ENCODE data around the gene S100A11. TPM values are rescaled to one million over a fixed set of nuclear protein-coding genes. Genes with fewer than 3 reads are reported as not detected.

The S100A11 gene
- total and polyA plus RNA-seq, 9 of the 15 experiments (the other 6 are each of a cell fraction or from before 2014, with no cell fraction given), result 131 to 808 (median 235) TPM

GRCh38 chr1:152084853-152085252, 48.0 kb upstream of the S100A11 start:
- ChIA-PET POLR2A (interaction anchor here (0.6 kb wide), 1 partner anchor 433 kb away, joined by 3 read pairs; no protein-coding TSS in a partner anchor), CTCF (ENCODE audit: low intra/inter-chr PET ratio) (no interaction called here)
- DNase-seq (ENCODE audit: extremely low read depth in 1 of 4, low spot score in 3 of 4) (no peak), FAIRE-seq (no peak), ATAC-seq (no peak)
- Histone ChIP-seq H3K79me2 (ENCODE audit: control insufficient read depth, insufficient read depth, low read length) (no peaks in the 10 kb centered on the region), H2AFZ (ENCODE audit: low read depth, low read length) (no peak overlapping the region), H3K4me3 (no peak overlapping the region), H3K27ac (ENCODE audit: extremely low read depth, low read depth, low read length) (no peak overlapping the region), H3K27me3 (ENCODE audit: control insufficient read depth in 2 of 2, insufficient read depth in 2 of 2, low read length in 2 of 2) (no peaks in the 10 kb centered on the region; a peak in 1 of 5 replicates), H3K4me1 (replicated peaks in 1 of 2; ENCODE audit: control insufficient read depth in 2 of 2, insufficient read depth in 2 of 2, low read length in 2 of 2) (peaks cover 0 to 8% of the 10 kb centered on the region in 2 experiments; a peak in 2 of 5 replicates), H3K9me1 (ENCODE audit: control insufficient read depth, insufficient read depth, low read length) (no peaks in the 10 kb centered on the region), H4K20me1 (replicated peaks; ENCODE audit: control insufficient read depth, insufficient read depth, low read length) (no peaks in the 10 kb centered on the region), H3K36me3 (ENCODE audit: control insufficient read depth, insufficient read depth, low read length) (no peaks in the 10 kb centered on the region), H3K9ac (ENCODE audit: insufficient read depth in 1 of 2, low read depth in 2 of 2, low read length in 2 of 2) (no peak overlapping the region), H3K9me3 (replicated peaks; ENCODE audit: control insufficient read depth, insufficient read depth, low read depth, low read length) (no peaks in the 10 kb centered on the region), H3K4me2 (ENCODE audit: insufficient read depth, low read length) (no peak overlapping the region)
- intact Hi-C loops (cut with micrococcal nuclease), result no loop called here
- WGBS (ENCODE audit: insufficient coverage, low coverage, missing lambda C conversion rate), result 0% methylated on average over 1 of the region's 1 CpG
- BruUV-seq (replicated peaks), result no TSS peak
- in situ Hi-C loops (cut with MboI), result no loop called here
- TF ChIP-seq ZNF586 (CRISPR knock-in tag; conservative IDR thresholded peaks at IDR 0.05) (no peak), MTA1 (IDR thresholded peaks at IDR 0.05; ENCODE audit: borderline replicate concordance) (no peak), HMBOX1 (IDR thresholded peaks at IDR 0.05) (no peak), SFPQ (IDR thresholded peaks at IDR 0.05; ENCODE audit: low read depth, low read length) (no peak), POLR2H (tag; IDR thresholded peaks at IDR 0.05; ENCODE audit: low read depth) (no peak), ZSCAN29 (IDR thresholded peaks at IDR 0.05) (no peak), ZNF12 (CRISPR knock-in tag; IDR thresholded peaks at IDR 0.05) (no peak), C11orf30 (IDR thresholded peaks at IDR 0.05; ENCODE audit: low read depth) (no peak), ZNF263 (CRISPR knock-in tag; IDR thresholded peaks at IDR 0.05; ENCODE audit: borderline replicate concordance) (no peak), TEAD1 (CRISPR knock-in tag; IDR thresholded peaks at IDR 0.05) (no peak), KAT2B (IDR thresholded peaks at IDR 0.05; ENCODE audit: low read depth, low read length) (no peak), CHD1 (IDR thresholded peaks at IDR 0.05; ENCODE audit: low read length) (no peak)
- TF ChIP-seq, protein P1, sequence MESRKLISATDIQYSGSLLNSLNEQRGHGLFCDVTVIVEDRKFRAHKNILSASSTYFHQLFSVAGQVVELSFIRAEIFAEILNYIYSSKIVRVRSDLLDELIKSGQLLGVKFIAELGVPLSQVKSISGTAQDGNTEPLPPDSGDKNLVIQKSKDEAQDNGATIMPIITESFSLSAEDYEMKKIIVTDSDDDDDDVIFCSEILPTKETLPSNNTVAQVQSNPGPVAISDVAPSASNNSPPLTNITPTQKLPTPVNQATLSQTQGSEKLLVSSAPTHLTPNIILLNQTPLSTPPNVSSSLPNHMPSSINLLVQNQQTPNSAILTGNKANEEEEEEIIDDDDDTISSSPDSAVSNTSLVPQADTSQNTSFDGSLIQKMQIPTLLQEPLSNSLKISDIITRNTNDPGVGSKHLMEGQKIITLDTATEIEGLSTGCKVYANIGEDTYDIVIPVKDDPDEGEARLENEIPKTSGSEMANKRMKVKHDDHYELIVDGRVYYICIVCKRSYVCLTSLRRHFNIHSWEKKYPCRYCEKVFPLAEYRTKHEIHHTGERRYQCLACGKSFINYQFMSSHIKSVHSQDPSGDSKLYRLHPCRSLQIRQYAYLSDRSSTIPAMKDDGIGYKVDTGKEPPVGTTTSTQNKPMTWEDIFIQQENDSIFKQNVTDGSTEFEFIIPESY (CRISPR knock-in tag; IDR thresholded peaks at IDR 0.05), result no peak
